CD4-positive, alpha-beta T cell treated with Interleukin-17A for 4 hours (primary cell): Measurements from ENCODE around the gene TMEM37.

Experiments used
- DNase-seq: peaks from one replicate; pipeline ENCODE4 v3.0.0-alpha.2; 2020; ENCODE audit warnings: mixed read lengths

TMEM37 gene

GRCh38 chr2:119462574-119462973, 30.9 kb downstream of the TMEM37 start:
- no peak for DNase-seq

- no peak for DNase-seq
Measured at GRCh38 chr2:119463136-119463535, 31.5 kb downstream of the TMEM37 start.

- no peak for DNase-seq
Measured at GRCh38 chr2:119463990-119464389, 32.3 kb downstream of the TMEM37 start.

GRCh38 chr2:119464981-119465380, 33.3 kb downstream of the TMEM37 start:
- DNase-seq: no peak

- no peak for DNase-seq
Measured at GRCh38 chr2:119465687-119466086, 34.0 kb downstream of the TMEM37 start.

- DNase-seq: no peak
Measured at GRCh38 chr2:119466373-119466772, 34.7 kb downstream of the TMEM37 start.

GRCh38 chr2:119468154-119468955, 36.7 kb downstream of the TMEM37 start:
- no peak for DNase-seq

- no peak for DNase-seq
Measured at GRCh38 chr2:119469131-119469530, 37.5 kb downstream of the TMEM37 start.

- no peak for DNase-seq
Measured at GRCh38 chr2:119469661-119470297, 38.1 kb downstream of the TMEM37 start.

GRCh38 chr2:119472749-119473148, 41.1 kb downstream of the TMEM37 start:
- no peak for DNase-seq

- no peak for DNase-seq
Measured at GRCh38 chr2:119473621-119474370, 42.1 kb downstream of the TMEM37 start.

GRCh38 chr2:119474371-119475224, 42.9 kb downstream of the TMEM37 start:
- no peak for DNase-seq

GRCh38 chr2:119475225-119475856, 43.7 kb downstream of the TMEM37 start:
- DNase-seq: no peak

- DNase-seq: no peak
Measured at GRCh38 chr2:119475857-119476244, 44.2 kb downstream of the TMEM37 start.

GRCh38 chr2:119476301-119477112, 44.9 kb downstream of the TMEM37 start:
- DNase-seq: peak; percentile 32

- no peak for DNase-seq
Measured at GRCh38 chr2:119477113-119477505, 45.5 kb downstream of the TMEM37 start.

- DNase-seq: no peak
Measured at GRCh38 chr2:119478188-119478977, 46.7 kb downstream of the TMEM37 start.

GRCh38 chr2:119478978-119479295, 47.3 kb downstream of the TMEM37 start:
- DNase-seq: no peak

- no peak for DNase-seq
Measured at GRCh38 chr2:119480184-119480583, 48.5 kb downstream of the TMEM37 start.

GRCh38 chr2:119480718-119481142, 49.1 kb downstream of the TMEM37 start:
- no peak for DNase-seq
